Activated gamma-delta T cell treated with Interleukin-2 at 50 U/mL for 16 hours (primary cell): ENCODE data around the gene DAB2IP.
"Not testable (repeated sequence)": the region's sequence is repeated elsewhere in the genome, so short reads cannot be mapped to it uniquely, and the experiment has no call there.

Experiments
- DNase-seq: peaks from one replicate; pipeline ENCODE4 v3.0.0-alpha.2; 2020

Gene DAB2IP

GRCh38 chr9:121651295-121652020 is at the start of gene DAB2IP:
Gene DAB2IP (plus strand): TSS chr9:121651634. CDS start chr9:121651776, 142 bp downstream.
- DNase-seq: no peak

- no peak for DNase-seq
Measured at GRCh38 chr9:121603028-121603427, 48.4 kb upstream of the DAB2IP start.

GRCh38 chr9:121604242-121604641 is 47.2 kb upstream of the DAB2IP start:
- DNase-seq: no peak

GRCh38 chr9:121604654-121605053 is 46.8 kb upstream of the DAB2IP start:
- DNase-seq: no peak

- DNase-seq: no peak
Measured at GRCh38 chr9:121607434-121608167, 43.8 kb upstream of the DAB2IP start.

- DNase-seq: no peak
Measured at GRCh38 chr9:121608168-121608853, 43.1 kb upstream of the DAB2IP start.

GRCh38 chr9:121609822-121610637 is 41.4 kb upstream of the DAB2IP start:
- DNase-seq: no peak

- DNase-seq: no peak
Measured at GRCh38 chr9:121610638-121610953, 40.8 kb upstream of the DAB2IP start.

- DNase-seq: no peak
Measured at GRCh38 chr9:121612511-121612998, 38.9 kb upstream of the DAB2IP start.

- no peak for DNase-seq
Measured at GRCh38 chr9:121613009-121613752, 38.3 kb upstream of the DAB2IP start.

GRCh38 chr9:121616123-121616755 is 35.2 kb upstream of the DAB2IP start:
- DNase-seq: no peak

GRCh38 chr9:121618504-121618903 is 32.9 kb upstream of the DAB2IP start:
- no peak for DNase-seq

GRCh38 chr9:121618910-121619309 is 32.5 kb upstream of the DAB2IP start:
- DNase-seq: not testable (repeated sequence)

- DNase-seq: no peak
Measured at GRCh38 chr9:121619545-121620324, 31.7 kb upstream of the DAB2IP start.

- DNase-seq: no peak
Measured at GRCh38 chr9:121620325-121620673, 31.1 kb upstream of the DAB2IP start.

- DNase-seq: no peak
Measured at GRCh38 chr9:121620777-121621449, 30.5 kb upstream of the DAB2IP start.

- no peak for DNase-seq
Measured at GRCh38 chr9:121622387-121623203, 28.8 kb upstream of the DAB2IP start.

GRCh38 chr9:121623430-121623829 is 28.0 kb upstream of the DAB2IP start:
- not testable (repeated sequence) for DNase-seq

GRCh38 chr9:121625590-121625989 is 25.8 kb upstream of the DAB2IP start:
- no peak for DNase-seq
